ENCODE data around the gene ZRSR2. TPM values are rescaled to one million over a fixed set of nuclear protein-coding genes. Genes with fewer than 3 reads are reported as not detected.
A peak's percentile ranks its signal among the peaks of the same experiment; 100 is the strongest.

ZRSR2 gene
- total and polyA plus RNA-seq, 2 of the 13 experiments (the other 11 are each of a cell fraction or from before 2014, with no cell fraction given), result 3.6 to 4.9 TPM

DNA sequence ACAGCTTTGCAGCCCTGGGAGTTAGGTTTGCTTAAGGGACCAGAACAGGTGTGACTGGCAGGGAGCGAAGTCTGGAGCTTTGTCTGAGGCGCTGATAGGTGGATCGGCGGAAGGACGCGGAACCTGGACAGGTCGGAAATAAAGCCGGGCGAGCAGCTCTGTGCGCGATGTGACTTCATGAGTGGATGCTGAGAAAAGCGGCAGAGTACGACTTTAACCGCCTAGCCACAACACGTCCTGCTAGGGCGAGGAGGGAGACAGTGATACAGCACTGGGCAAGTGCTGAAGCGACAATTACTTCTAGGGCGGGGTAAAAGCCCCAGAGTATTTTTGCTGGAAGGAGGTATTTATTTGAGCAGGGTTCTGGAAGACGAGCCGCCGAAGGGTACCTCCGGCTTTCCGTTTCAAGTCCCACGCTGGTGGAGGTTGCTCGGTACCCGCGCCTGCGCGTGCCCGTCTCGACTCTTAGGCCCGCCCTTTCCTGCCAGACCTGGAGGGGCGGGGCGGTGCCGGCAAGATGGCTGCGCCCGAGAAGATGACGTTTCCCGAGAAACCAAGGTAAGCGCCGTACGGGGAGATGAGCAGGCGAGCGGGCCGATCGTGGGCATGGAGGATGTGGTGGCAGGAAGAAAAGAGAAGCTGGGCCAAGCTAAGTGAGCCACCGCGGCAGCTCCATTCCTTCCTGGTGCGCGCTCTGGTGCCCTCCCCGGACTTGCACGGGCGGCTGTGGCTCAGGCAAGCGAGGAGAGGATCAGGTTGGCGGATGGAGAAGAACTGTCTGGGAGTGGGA is at the start of gene ZRSR2 (continued):
- TF ChIP-seq, protein P1, sequence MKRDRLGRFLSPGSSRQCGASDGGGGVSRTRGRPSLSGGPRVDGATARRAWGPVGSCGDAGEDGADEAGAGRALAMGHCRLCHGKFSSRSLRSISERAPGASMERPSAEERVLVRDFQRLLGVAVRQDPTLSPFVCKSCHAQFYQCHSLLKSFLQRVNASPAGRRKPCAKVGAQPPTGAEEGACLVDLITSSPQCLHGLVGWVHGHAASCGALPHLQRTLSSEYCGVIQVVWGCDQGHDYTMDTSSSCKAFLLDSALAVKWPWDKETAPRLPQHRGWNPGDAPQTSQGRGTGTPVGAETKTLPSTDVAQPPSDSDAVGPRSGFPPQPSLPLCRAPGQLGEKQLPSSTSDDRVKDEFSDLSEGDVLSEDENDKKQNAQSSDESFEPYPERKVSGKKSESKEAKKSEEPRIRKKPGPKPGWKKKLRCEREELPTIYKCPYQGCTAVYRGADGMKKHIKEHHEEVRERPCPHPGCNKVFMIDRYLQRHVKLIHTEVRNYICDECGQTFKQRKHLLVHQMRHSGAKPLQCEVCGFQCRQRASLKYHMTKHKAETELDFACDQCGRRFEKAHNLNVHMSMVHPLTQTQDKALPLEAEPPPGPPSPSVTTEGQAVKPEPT (CRISPR knock-in tag; IDR thresholded peaks at IDR 0.05; ENCODE audit: low read depth), result no peak
- TF ChIP-seq, protein P2, sequence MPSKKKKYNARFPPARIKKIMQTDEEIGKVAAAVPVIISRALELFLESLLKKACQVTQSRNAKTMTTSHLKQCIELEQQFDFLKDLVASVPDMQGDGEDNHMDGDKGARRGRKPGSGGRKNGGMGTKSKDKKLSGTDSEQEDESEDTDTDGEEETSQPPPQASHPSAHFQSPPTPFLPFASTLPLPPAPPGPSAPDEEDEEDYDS (CRISPR knock-in tag; IDR thresholded peaks at IDR 0.05), result 0 out of 2 replicates have a peak, but pooled peaks have one; percentile 20
- TF ChIP-seq, protein P3, sequence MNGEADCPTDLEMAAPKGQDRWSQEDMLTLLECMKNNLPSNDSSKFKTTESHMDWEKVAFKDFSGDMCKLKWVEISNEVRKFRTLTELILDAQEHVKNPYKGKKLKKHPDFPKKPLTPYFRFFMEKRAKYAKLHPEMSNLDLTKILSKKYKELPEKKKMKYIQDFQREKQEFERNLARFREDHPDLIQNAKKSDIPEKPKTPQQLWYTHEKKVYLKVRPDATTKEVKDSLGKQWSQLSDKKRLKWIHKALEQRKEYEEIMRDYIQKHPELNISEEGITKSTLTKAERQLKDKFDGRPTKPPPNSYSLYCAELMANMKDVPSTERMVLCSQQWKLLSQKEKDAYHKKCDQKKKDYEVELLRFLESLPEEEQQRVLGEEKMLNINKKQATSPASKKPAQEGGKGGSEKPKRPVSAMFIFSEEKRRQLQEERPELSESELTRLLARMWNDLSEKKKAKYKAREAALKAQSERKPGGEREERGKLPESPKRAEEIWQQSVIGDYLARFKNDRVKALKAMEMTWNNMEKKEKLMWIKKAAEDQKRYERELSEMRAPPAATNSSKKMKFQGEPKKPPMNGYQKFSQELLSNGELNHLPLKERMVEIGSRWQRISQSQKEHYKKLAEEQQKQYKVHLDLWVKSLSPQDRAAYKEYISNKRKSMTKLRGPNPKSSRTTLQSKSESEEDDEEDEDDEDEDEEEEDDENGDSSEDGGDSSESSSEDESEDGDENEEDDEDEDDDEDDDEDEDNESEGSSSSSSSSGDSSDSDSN (CRISPR knock-in tag; IDR thresholded peaks at IDR 0.05), result peak; percentile 61
- TF ChIP-seq AKAP8 (CRISPR knock-in tag; IDR thresholded peaks at IDR 0.05) (no peak), IKZF1 (IDR thresholded peaks at IDR 0.05) (no peak), ZNF891 (CRISPR knock-in tag; IDR thresholded peaks at IDR 0.05) (0 out of 2 replicates have a peak, but pooled peaks have one; percentile 47), SIN3A (IDR thresholded peaks at IDR 0.05; ENCODE audit: borderline replicate concordance, low read depth, low read length) (no peak), XRCC5 (optimal IDR thresholded peaks at IDR 0.05; ENCODE audit: low read length) (no peak), GTF3A (CRISPR knock-in tag; conservative IDR thresholded peaks at IDR 0.05) (no peak), HMGXB3 (CRISPR knock-in tag; IDR thresholded peaks at IDR 0.05; ENCODE audit: borderline replicate concordance) (no peak), KLF15 (CRISPR knock-in tag; IDR thresholded peaks at IDR 0.05; ENCODE audit: borderline replicate concordance) (no peak), ZNF781 (CRISPR knock-in tag; IDR thresholded peaks at IDR 0.05; ENCODE audit: borderline replicate concordance, not compliant biosample characterization) (no peak), SP5 (CRISPR knock-in tag; IDR thresholded peaks at IDR 0.05; ENCODE audit: borderline replicate concordance, low read depth) (peak; percentile 44; the same call in 1 of the 2 replicates), CTCF (CRISPR knock-in tag; IDR thresholded peaks at IDR 0.05) (no peak)
- TF ChIP-seq, protein P4, sequence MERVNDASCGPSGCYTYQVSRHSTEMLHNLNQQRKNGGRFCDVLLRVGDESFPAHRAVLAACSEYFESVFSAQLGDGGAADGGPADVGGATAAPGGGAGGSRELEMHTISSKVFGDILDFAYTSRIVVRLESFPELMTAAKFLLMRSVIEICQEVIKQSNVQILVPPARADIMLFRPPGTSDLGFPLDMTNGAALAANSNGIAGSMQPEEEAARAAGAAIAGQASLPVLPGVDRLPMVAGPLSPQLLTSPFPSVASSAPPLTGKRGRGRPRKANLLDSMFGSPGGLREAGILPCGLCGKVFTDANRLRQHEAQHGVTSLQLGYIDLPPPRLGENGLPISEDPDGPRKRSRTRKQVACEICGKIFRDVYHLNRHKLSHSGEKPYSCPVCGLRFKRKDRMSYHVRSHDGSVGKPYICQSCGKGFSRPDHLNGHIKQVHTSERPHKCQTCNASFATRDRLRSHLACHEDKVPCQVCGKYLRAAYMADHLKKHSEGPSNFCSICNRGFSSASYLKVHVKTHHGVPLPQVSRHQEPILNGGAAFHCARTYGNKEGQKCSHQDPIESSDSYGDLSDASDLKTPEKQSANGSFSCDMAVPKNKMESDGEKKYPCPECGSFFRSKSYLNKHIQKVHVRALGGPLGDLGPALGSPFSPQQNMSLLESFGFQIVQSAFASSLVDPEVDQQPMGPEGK (CRISPR knock-in tag; IDR thresholded peaks at IDR 0.05), result no peak

Data from HepG2 (cell line).